ENCODE results near the gene FAT1. TPM values are rescaled to one million over a fixed set of nuclear protein-coding genes. Genes with fewer than 3 reads are reported as not detected.
"Not testable (repeated sequence)": the region's sequence is repeated elsewhere in the genome, so short reads cannot be mapped to it uniquely, and the experiment has no call there.

FAT1 gene
- total and polyA plus RNA-seq, 7 donors, result 12.6 to 146 (median 93.1) TPM

DNA sequence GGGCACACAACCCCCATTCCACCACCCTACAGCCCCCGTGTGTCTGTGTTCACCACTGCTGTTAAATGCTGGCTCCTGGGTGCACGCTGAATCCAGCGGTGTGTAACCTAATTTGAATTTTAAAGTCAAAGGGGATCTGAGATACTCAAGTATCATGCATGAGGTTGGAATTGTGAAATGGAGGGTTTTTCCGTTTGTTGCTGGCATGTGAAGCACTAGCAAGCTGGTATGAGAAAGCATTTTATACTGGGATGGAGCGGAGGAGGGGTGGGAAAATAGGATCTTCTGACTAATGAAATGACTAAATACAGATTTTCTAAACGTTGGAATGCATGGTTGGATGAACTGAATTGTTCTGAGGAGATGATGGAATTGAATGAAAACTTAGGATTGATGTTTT is 36.9 kb upstream of the FAT1 start:
- Histone ChIP-seq H3K9me3 (peaks cover 0 to 3% (median 0%) of the 10 kb centered on the region in 4 donors), H3K4me1 (no peaks in the 10 kb centered on the region), H3K36me3 (no peaks in the 10 kb centered on the region), H3K4me3 (no peak overlapping the region), H3K27ac (no peak overlapping the region), H3K27me3 (no peaks in the 10 kb centered on the region)
- DNase-seq, result no peak
- no peak for TF ChIP-seq EP300 (IDR thresholded peaks at IDR 0.05)
- TF ChIP-seq, protein P1, sequence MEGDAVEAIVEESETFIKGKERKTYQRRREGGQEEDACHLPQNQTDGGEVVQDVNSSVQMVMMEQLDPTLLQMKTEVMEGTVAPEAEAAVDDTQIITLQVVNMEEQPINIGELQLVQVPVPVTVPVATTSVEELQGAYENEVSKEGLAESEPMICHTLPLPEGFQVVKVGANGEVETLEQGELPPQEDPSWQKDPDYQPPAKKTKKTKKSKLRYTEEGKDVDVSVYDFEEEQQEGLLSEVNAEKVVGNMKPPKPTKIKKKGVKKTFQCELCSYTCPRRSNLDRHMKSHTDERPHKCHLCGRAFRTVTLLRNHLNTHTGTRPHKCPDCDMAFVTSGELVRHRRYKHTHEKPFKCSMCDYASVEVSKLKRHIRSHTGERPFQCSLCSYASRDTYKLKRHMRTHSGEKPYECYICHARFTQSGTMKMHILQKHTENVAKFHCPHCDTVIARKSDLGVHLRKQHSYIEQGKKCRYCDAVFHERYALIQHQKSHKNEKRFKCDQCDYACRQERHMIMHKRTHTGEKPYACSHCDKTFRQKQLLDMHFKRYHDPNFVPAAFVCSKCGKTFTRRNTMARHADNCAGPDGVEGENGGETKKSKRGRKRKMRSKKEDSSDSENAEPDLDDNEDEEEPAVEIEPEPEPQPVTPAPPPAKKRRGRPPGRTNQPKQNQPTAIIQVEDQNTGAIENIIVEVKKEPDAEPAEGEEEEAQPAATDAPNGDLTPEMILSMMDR (IDR thresholded peaks at IDR 0.05), result no peak
- no peak for TF ChIP-seq POLR2AphosphoS5 (IDR thresholded peaks at IDR 0.05)
- TF ChIP-seq POLR2A (IDR thresholded peaks at IDR 0.05), result no peak
- WGBS, 2 donors, result 85 to 89% methylated on average over 6 of the region's 6 CpGs
- intact Hi-C loops (cut with DNase I), result no loop called here

DNA sequence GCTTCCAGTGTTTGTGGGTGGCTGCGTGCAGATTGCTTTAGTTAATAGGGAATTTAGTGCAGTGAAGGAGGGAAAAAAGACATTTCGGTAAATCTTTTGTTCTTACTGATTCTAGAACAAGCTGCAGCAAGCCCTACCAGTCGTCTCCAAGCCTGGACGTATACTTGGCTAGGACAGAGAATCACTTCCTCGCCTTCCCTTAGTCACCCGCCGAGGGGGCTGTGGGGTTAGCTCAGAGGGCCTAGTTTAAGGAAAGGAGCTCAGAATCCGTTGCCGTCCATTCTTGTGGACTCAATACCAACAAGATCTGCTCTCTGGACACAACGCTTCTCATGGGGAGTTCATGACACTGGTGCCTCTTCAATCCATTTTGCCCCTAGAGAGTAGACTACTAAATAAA is 36.3 kb upstream of the FAT1 start:
- intact Hi-C loops (cut with DNase I), result no loop called here
- Histone ChIP-seq H3K36me3 (no peaks in the 10 kb centered on the region), H3K27me3 (no peaks in the 10 kb centered on the region), H3K27ac (no peak overlapping the region), H3K4me3 (no peak overlapping the region), H3K9me3 (peaks cover 0 to 3% (median 0%) of the 10 kb centered on the region in 4 donors), H3K4me1 (no peaks in the 10 kb centered on the region)
- 91 to 96% methylated on average over 10 of the region's 10 CpGs for WGBS, 2 donors
- no peak for DNase-seq
- TF ChIP-seq POLR2AphosphoS5 (IDR thresholded peaks at IDR 0.05), result no peak
- no peak for TF ChIP-seq EP300 (IDR thresholded peaks at IDR 0.05)
- TF ChIP-seq POLR2A (IDR thresholded peaks at IDR 0.05), result no peak
- TF ChIP-seq, protein P1 (IDR thresholded peaks at IDR 0.05), result no peak

DNA sequence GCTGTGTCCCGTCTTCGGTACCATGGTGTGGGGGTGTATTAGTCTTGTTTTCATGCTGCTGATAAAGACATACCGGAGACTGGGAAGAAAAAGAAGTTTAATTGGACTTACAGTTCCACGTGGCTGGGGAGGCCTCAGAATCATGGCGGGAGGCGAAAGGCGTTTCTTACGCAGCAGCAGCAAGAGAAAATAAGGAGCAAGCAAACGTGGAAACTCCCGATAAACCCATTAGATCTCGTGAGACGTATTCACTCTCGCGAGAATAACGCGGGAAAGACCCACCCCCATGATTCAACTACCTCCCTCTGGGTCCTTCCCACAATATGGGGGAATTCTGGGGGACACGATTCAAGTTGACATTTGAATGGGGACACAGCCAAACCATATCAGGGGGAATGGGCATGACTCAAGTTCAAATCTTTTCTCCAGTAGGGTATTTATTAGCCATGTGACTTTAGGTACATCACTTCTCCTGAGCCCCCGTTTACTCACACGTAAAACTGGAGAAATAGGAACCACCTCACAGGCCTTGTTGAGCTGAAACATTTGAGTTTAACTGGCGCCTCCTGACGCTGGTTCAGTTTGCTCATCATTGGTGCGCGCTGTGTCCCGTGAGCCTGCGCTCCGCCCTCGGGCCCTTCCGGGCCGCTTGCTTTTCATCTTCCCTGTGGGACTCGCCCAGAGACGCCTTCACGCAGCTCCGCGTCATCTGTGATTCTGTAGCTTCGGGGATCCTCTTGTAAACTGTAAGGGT is 35.5 kb upstream of the FAT1 start:
- TF ChIP-seq POLR2AphosphoS5 (IDR thresholded peaks at IDR 0.05), result no peak
- TF ChIP-seq EP300 (IDR thresholded peaks at IDR 0.05), result no peak
- TF ChIP-seq POLR2A (IDR thresholded peaks at IDR 0.05), result no peak
- TF ChIP-seq, protein P1 (IDR thresholded peaks at IDR 0.05), result no peak
- Histone ChIP-seq H3K4me1 (no peaks in the 10 kb centered on the region), H3K4me3 (no peak overlapping the region), H3K36me3 (no peaks in the 10 kb centered on the region), H3K27me3 (no peaks in the 10 kb centered on the region), H3K27ac (no peak overlapping the region), H3K9me3 (peaks cover 0 to 3% (median 0%) of the 10 kb centered on the region in 4 donors)
- 96 to 97% methylated on average over 35 of the region's 35 CpGs for WGBS, 2 donors
- no peak for DNase-seq
- intact Hi-C loops (cut with DNase I), result no loop called here

DNA sequence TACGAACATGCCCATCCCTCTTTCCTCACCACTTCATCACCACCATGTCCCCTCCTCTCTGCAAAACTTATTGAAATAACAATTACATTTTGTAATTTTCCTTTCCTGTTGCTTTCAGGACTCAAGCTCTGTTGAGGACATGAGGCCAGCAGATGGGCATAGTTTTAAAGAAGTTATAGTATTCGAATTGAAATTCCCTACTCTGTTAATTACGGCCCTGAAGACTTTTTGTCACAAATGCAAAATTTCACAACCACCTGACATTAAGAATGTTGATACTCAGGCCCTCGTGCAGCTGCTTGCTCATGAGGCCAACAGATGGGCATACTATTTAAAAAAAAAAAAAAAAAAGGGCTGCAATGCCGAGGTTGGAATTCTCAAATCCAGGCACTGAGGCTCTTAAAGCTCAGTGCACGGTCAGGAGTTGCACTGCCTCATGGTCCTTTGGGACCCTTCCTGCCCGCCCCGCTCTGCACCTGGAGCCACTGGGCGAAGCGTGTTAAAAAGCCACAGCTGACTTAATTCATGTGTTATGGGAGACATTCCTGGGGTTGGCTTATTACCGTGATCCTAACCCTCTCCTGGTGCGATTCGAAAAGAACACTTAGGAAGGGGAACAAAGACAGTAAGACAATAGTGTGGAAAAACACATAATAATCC is 34.2 kb upstream of the FAT1 start:
- Histone ChIP-seq H3K36me3 (no peaks in the 10 kb centered on the region), H3K27me3 (no peaks in the 10 kb centered on the region), H3K4me1 (no peaks in the 10 kb centered on the region), H3K27ac (no peak overlapping the region), H3K9me3 (peaks cover 0 to 3% (median 0%) of the 10 kb centered on the region in 4 donors), H3K4me3 (no peak overlapping the region)
- intact Hi-C loops (cut with DNase I), result no loop called here
- TF ChIP-seq, protein P1 (IDR thresholded peaks at IDR 0.05), result no peak
- no peak for TF ChIP-seq POLR2A (IDR thresholded peaks at IDR 0.05)
- TF ChIP-seq EP300 (IDR thresholded peaks at IDR 0.05), result no peak
- WGBS, 2 donors, result 87 to 92% methylated on average over 13 of the region's 13 CpGs
- no peak for DNase-seq

DNA sequence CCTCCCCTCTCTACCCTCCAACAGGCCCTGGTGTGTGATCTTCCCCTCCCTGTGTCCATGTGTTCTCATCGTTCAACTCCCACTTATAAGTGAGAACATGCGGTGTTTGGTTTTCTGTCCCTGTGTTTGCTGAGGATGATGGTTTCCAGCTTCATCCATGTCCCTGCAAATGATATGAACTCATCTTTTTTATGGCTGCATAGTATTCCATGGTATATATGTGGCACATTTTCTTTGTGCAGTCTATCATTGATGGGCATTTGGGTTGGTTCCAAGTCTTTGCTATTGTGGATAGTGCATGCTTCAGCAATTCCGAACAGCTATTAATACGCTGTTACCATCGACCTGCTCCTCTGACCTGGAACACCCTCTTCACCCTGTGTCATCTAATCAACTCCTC is 32.9 kb upstream of the FAT1 start:
- H3K27ac ChIP-seq; H3K36me3 ChIP-seq; H3K4me3 ChIP-seq; DNase-seq; H3K27me3 ChIP-seq; H3K4me1 ChIP-seq; H3K9me3 ChIP-seq; intact Hi-C loops (cut with DNase I): not testable (repeated sequence)
- 96 to 98% methylated on average over 5 of the region's 5 CpGs for WGBS, 2 donors

All from sigmoid colon (tissue), 7 donors.